Fibroblast of villous mesenchyme (primary cell): Measurements from ENCODE around the gene JAM3. TPM values are rescaled to one million over a fixed set of nuclear protein-coding genes. Genes with fewer than 3 reads are reported as not detected.

Experiments
- DNase-seq: peaks from one replicate; pipeline ENCODE4 v3.0.0-alpha.2; 2010; ENCODE audit warnings: low read depth
- H3K4me3 ChIP-seq: 2 replicates; pipeline ENCODE4 v1.5.1; 2011; ENCODE audit warnings: low read depth, mild to moderate bottlenecking, low read length
- CTCF ChIP-seq: IDR thresholded peaks from 2 replicates; pipeline ENCODE4 v1.5.1; 2012; ENCODE audit warnings: low read depth, mild to moderate bottlenecking, low read length; ENCODE audit not compliant: insufficient read depth
- total RNA-seq: library from RNA; depleted of rRNA; stranded (reverse); fragments of >200 nt; gene quantifications from 2 replicates; pipeline ENCODE4 v1.2.3, GENCODE V29; 2012

JAM3 gene
- total RNA-seq, 1 donor = 48.8 TPM

- TF ChIP-seq CTCF = no peak
Measured at GRCh38 chr11:134154441-134154840, 85.6 kb downstream of the JAM3 start.

GRCh38 chr11:134155456-134155855, 86.6 kb downstream of the JAM3 start:
- DNase-seq = no peak
- no peak for TF ChIP-seq CTCF
- H3K4me3 ChIP-seq = no peak overlapping the region

More at GRCh38 chr11:134154441-134154840, 85.6 kb downstream of the JAM3 start:
- DNase-seq = no peak
- H3K4me3 ChIP-seq = no peak overlapping the region

GRCh38 chr11:134155946-134156865, 87.3 kb downstream of the JAM3 start:
- no peak overlapping the region for H3K4me3 ChIP-seq
- DNase-seq = no peak
- TF ChIP-seq CTCF = no peak

DNA sequence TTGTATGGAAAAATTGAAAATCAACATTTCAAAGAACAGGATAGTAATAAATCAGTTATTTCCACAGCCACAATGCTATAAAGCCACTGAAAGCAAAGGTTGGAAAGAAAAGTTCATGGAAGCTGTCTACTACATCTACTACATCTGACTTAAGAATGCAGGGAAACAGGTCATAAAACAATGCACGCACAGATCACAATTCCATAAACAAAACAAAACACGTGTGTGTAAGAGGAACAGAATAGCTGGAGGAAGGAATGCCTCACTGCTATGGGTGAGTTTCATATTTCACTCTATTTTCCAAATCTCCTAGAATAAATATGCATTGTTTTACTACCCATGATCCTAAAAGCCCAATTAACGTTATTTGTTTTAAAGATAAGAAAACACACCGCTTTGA, 88.6 kb downstream of the JAM3 start:
- peak; percentile 66 for DNase-seq
- TF ChIP-seq CTCF = no peak
- no peak overlapping the region for H3K4me3 ChIP-seq

DNA sequence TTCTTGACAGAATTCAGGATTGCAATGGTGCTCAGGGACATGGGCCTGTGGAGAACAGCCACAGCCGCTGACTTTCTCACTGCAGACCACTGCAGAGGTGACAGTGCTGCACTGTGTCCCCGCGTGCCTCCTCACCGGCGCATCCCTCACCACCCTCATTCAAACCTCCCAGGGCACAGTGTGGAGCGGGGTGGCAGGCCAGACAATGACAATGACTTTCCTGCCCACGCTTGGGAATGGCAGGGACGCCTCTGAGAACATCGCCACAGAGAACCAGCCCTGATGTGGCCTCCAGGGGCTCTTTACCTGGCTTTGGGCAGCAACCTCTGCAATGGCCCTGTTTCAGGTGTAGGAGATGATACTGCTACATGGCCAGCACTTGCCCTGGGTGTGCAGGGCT, 89.2 kb downstream of the JAM3 start:
- no peak overlapping the region for H3K4me3 ChIP-seq
- DNase-seq = no peak
- TF ChIP-seq CTCF = no peak

GRCh38 chr11:134159652-134160051, 90.8 kb downstream of the JAM3 start:
- TF ChIP-seq CTCF = no peak
- no peak overlapping the region for H3K4me3 ChIP-seq
- DNase-seq = no peak
